WTC11 (cell line): ENCODE results near the gene FAM13A. TPM values are rescaled to one million over a fixed set of nuclear protein-coding genes. Genes with fewer than 3 reads are reported as not detected.

Experiments
- ATAC-seq: fragments of 200-7000 bp; cut with Tn5 transposase; 2 replicates; pipeline ENCODE4 v1.10.0; 2021; ENCODE audit warnings: mild to moderate bottlenecking, moderate library complexity
- CTCF ChIA-PET: fragments of 300-600 bp; sonication (Branson Sonifier 250); formaldehyde crosslinking; loops from one replicate; lab custom pipeline; 2021; ENCODE audit warnings: antibody characterized with exemption; lab: Charles Lee
- POLR2A ChIA-PET: fragments of 350-600 bp; sonication (Branson Sonifier 250); formaldehyde crosslinking; loops from one replicate; lab custom pipeline; 2021; ENCODE audit warnings: antibody characterized with exemption; lab: Charles Lee
- DNase-seq: peaks from one replicate; pipeline ENCODE4 v3.0.0; 2021; ENCODE audit warnings: low spot score
- H3K27ac Mint-ChIP-seq: 2 replicates; pipeline ENCODE4 v1.8.0; 2021; ENCODE audit warnings: mixed read lengths
- H3K27me3 Mint-ChIP-seq: 2 replicates; pipeline ENCODE4 v1.8.0; 2021; ENCODE audit warnings: low read depth, mild to moderate bottlenecking, moderate library complexity, mixed read lengths
- H3K36me3 Mint-ChIP-seq: 2 replicates; pipeline ENCODE4 v1.8.0; 2021; ENCODE audit warnings: mixed read lengths
- H3K4me1 Mint-ChIP-seq: 2 replicates; pipeline ENCODE4 v1.8.0; 2022; ENCODE audit warnings: mixed read lengths
- H3K4me3 Mint-ChIP-seq: 2 replicates; pipeline ENCODE4 v1.8.0; 2021; ENCODE audit warnings: mild to moderate bottlenecking, moderate library complexity, mixed read lengths
- H3K9me3 Mint-ChIP-seq: 2 replicates; pipeline ENCODE4 v1.8.0; 2021; ENCODE audit warnings: mixed read lengths
- AFF4 ChIP-seq: sonication (generic); formaldehyde crosslinking; IDR thresholded peaks from 2 replicates; pipeline ENCODE4 v1.8.1; 2023; ENCODE audit warnings: mild to moderate bottlenecking, missing genetic modification reagents, borderline replicate concordance
- ATF1 ChIP-seq: sonication (generic); formaldehyde crosslinking; IDR thresholded peaks from 2 replicates; pipeline ENCODE4 v1.8.1; 2023; ENCODE audit warnings: mild to moderate bottlenecking, moderate library complexity, missing genetic modification reagents
- E2F5 ChIP-seq: sonication (generic); formaldehyde crosslinking; IDR thresholded peaks from 2 replicates; pipeline ENCODE4 v1.8.1; 2022; ENCODE audit warnings: mild to moderate bottlenecking, moderate library complexity, missing genetic modification reagents
- EMX1 ChIP-seq: fragments of 250-450 bp; sonication (Bioruptor Pico); IDR thresholded peaks from 2 replicates; pipeline ENCODE4 v1.8.0; 2021; ENCODE audit warnings: mild to moderate bottlenecking
- FOXJ3 ChIP-seq: sonication (generic); formaldehyde crosslinking; IDR thresholded peaks from 2 replicates; pipeline ENCODE4 v1.9.0; 2021; ENCODE audit warnings: missing genetic modification reagents, mild to moderate bottlenecking, borderline replicate concordance
- FOXP1 ChIP-seq: sonication (generic); formaldehyde crosslinking; IDR thresholded peaks from 2 replicates; pipeline ENCODE4 v1.8.0; 2022; ENCODE audit warnings: missing genetic modification reagents, mild to moderate bottlenecking, moderate library complexity, borderline replicate concordance
- GRHL2 ChIP-seq: fragments of 250-450 bp; sonication (Bioruptor Pico); IDR thresholded peaks from 2 replicates; pipeline ENCODE4 v1.8.0; 2022; ENCODE audit warnings: mild to moderate bottlenecking, moderate library complexity; ENCODE audit not compliant: insufficient replicate concordance, severe bottlenecking
- HMGXB4 ChIP-seq: sonication (generic); formaldehyde crosslinking; IDR thresholded peaks from 2 replicates; pipeline ENCODE4 v1.8.1; 2023; ENCODE audit warnings: mild to moderate bottlenecking, moderate library complexity, missing genetic modification reagents
- NR2C2 ChIP-seq: sonication (generic); formaldehyde crosslinking; IDR thresholded peaks from 2 replicates; pipeline ENCODE4 v1.8.0; 2022; ENCODE audit warnings: mild to moderate bottlenecking, missing genetic modification reagents
- NR3C1 ChIP-seq: sonication (generic); formaldehyde crosslinking; conservative IDR thresholded peaks from 2 replicates; pipeline ENCODE4 v1.8.1; 2023; ENCODE audit warnings: low read depth, mild to moderate bottlenecking, missing genetic modification reagents
- RELA ChIP-seq: sonication (generic); formaldehyde crosslinking; IDR thresholded peaks from 2 replicates; pipeline ENCODE4 v1.8.1; 2022; ENCODE audit warnings: missing genetic modification reagents, mild to moderate bottlenecking, borderline replicate concordance
- SMAD4 ChIP-seq: sonication (generic); formaldehyde crosslinking; IDR thresholded peaks from 2 replicates; pipeline ENCODE4 v1.8.0; 2022; ENCODE audit warnings: mild to moderate bottlenecking, missing genetic modification reagents
- ZBTB43 ChIP-seq: sonication (generic); formaldehyde crosslinking; IDR thresholded peaks from 2 replicates; pipeline ENCODE4 v1.8.1; 2023; ENCODE audit warnings: mild to moderate bottlenecking, missing genetic modification reagents
- ZNF317 ChIP-seq: sonication (generic); formaldehyde crosslinking; IDR thresholded peaks from 2 replicates; pipeline ENCODE4 v1.8.1; 2023; ENCODE audit warnings: low read depth, mild to moderate bottlenecking, moderate library complexity, missing genetic modification reagents, borderline replicate concordance
- ZNF532 ChIP-seq: fragments of 250-450 bp; sonication (Bioruptor Pico); IDR thresholded peaks from 2 replicates; pipeline ENCODE4 v1.9.0; 2021; ENCODE audit warnings: mild to moderate bottlenecking, borderline replicate concordance
- total RNA-seq: library from RNA; stranded (reverse); gene quantifications from 3 replicates; pipeline ENCODE4 v1.2.3, GENCODE V29; 2021

The FAM13A gene
- total RNA-seq, 1 experiment from 2014 or later: 14.6 TPM

- TF ChIP-seq AFF4 (CRISPR knock-in tag): no peak
- no peak for TF ChIP-seq FOXP1 (CRISPR knock-in tag)
- no peak for TF ChIP-seq SMAD4
- no peak for TF ChIP-seq RELA
- TF ChIP-seq E2F5 (CRISPR knock-in tag): no peak
- no peak for TF ChIP-seq ZNF532 (CRISPR knock-in tag)
- TF ChIP-seq NR2C2 (CRISPR knock-in tag): no peak
- no peak for TF ChIP-seq HMGXB4 (CRISPR knock-in tag)
Observed at GRCh38 chr4:88865466-88865865, 191.5 kb downstream of the FAM13A start (continued).

GRCh38 chr4:88865046-88865445 lies 191.9 kb downstream of the FAM13A start:
- CTCF ChIA-PET: no interaction called here
- Mint-ChIP-seq H3K36me3 (peaks cover 5% of the 10 kb centered on the region), H3K9me3 (peaks cover 6% of the 10 kb centered on the region), H3K4me3 (no peak overlapping the region), H3K27ac (no peak overlapping the region)
- no peak for DNase-seq
- no peak for TF ChIP-seq ZNF317 (CRISPR knock-in tag)
- no peak for TF ChIP-seq FOXJ3 (CRISPR knock-in tag)
- TF ChIP-seq, all 79 proteins: peak for 0
- POLR2A ChIA-PET: no interaction called here
- ATAC-seq: no peak
- no peaks in the 10 kb centered on the region for H3K27me3 Mint-ChIP-seq
- H3K4me1 Mint-ChIP-seq: peaks cover 4% of the 10 kb centered on the region

GRCh38 chr4:88860586-88860985 lies 196.4 kb downstream of the FAM13A start:
- CTCF ChIA-PET: interaction anchor here (0.6 kb wide), 1 partner anchor 346 kb away, joined by 4 read pairs; no protein-coding TSS in a partner anchor
- POLR2A ChIA-PET: no interaction called here
- H3K27me3 Mint-ChIP-seq: no peaks in the 10 kb centered on the region
- ATAC-seq (no peak), DNase-seq (no peak)
- no peaks in the 10 kb centered on the region for H3K9me3 Mint-ChIP-seq
- H3K4me1 Mint-ChIP-seq: peaks cover 19% of the 10 kb centered on the region
- H3K27ac Mint-ChIP-seq: no peak overlapping the region
- H3K4me3 Mint-ChIP-seq: no peak overlapping the region
- no peaks in the 10 kb centered on the region for H3K36me3 Mint-ChIP-seq
- TF ChIP-seq RELA (no peak), EMX1 (CRISPR knock-in tag) (no peak), NR3C1 (CRISPR knock-in tag) (no peak), HMGXB4 (CRISPR knock-in tag) (no peak), ZBTB43 (CRISPR knock-in tag) (no peak), ATF1 (no peak), GRHL2 (no peak)
